ENCODE data around the gene OLA1. TPM values are rescaled to one million over a fixed set of nuclear protein-coding genes. Genes with fewer than 3 reads are reported as not detected.

OLA1 gene
- polyA plus RNA-seq, 1 donor from 2014 or later, result 59.7 TPM

DNA sequence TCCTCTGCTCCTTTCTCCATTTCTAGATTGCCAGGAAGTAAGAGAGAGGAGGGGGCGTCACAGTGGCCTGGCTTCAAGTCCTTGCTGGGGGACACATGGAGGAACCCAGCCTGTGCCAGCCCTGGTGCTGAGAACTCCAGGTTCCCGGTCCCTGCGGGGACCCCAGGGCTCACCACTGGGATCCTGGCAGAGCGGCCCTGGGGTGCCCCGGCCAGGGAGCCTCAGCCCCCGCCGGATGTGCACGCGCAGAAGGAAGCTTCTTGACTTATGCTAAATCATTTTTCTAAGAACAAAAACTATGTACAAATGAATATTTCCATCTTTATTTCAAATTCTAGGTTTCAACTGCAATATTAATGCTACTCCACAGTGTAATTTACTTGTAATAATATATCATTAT, 200.6 kb downstream of the OLA1 start:
- peaks cover 2 to 15% (median 4%) of the 10 kb centered on the region in 3 donors for H3K4me1 Mint-ChIP-seq
- no peak overlapping the region for H3K4me3 Mint-ChIP-seq
- no peak overlapping the region for H3K27ac Mint-ChIP-seq
- H3K36me3 Mint-ChIP-seq, result peaks cover 1% of the 10 kb centered on the region
- no peaks in the 10 kb centered on the region for H3K9me3 Mint-ChIP-seq
- H3K27me3 Mint-ChIP-seq, result peaks cover 10% of the 10 kb centered on the region

DNA sequence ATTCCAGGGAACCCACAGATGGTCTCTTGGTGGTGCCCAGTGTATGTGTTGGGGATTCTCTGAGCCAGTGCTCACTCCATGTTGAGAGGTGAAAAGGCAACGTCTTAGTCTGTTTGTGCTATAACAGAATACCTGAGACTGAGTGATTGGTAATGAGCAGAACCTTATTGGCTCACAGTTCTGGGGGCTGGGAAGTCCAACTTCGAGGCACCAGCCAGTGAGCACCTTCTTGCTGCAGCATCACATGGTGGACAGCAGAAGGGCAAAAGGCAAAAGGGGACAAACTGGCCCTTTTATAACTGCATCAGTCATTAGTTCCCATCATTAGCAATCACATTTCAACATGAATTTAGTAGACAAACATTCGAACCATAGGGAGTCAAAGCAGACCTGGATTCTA, 202.2 kb downstream of the OLA1 start:
- H3K36me3 Mint-ChIP-seq, result peaks cover 1% of the 10 kb centered on the region
- no peak overlapping the region for H3K4me3 Mint-ChIP-seq
- H3K4me1 Mint-ChIP-seq, result peaks cover 2 to 15% (median 4%) of the 10 kb centered on the region in 3 donors
- H3K27me3 Mint-ChIP-seq, result peaks cover 10% of the 10 kb centered on the region
- H3K27ac Mint-ChIP-seq, result no peak overlapping the region
- no peaks in the 10 kb centered on the region for H3K9me3 Mint-ChIP-seq

DNA sequence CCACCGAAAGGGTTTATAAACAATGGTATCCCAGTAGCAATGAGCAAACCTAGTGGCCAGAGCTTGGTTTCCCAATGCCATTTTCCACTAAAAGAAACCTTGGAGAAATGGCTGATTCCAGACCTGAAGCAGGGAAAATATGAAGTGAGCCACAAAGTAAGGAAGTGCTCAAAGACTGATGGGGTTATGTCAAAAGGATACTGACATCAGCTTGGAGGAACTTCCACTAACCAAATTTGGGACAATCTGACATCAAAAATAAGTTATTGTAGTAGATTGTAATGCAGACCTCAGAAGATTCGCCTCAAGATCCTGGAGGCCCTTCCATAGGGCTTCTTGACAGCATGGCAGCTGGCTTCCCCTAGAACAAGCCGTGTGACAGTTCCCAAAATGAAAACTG, 203.8 kb downstream of the OLA1 start:
- peak overlapping the region in 1 of 3 donors; percentile 16 for H3K27ac Mint-ChIP-seq
- H3K36me3 Mint-ChIP-seq, result peaks cover 1% of the 10 kb centered on the region
- peaks cover 8 to 21% (median 8%) of the 10 kb centered on the region in 3 donors for H3K4me1 Mint-ChIP-seq
- H3K9me3 Mint-ChIP-seq, result no peaks in the 10 kb centered on the region
- peaks cover 8% of the 10 kb centered on the region for H3K27me3 Mint-ChIP-seq
- no peak overlapping the region for H3K4me3 Mint-ChIP-seq

DNA sequence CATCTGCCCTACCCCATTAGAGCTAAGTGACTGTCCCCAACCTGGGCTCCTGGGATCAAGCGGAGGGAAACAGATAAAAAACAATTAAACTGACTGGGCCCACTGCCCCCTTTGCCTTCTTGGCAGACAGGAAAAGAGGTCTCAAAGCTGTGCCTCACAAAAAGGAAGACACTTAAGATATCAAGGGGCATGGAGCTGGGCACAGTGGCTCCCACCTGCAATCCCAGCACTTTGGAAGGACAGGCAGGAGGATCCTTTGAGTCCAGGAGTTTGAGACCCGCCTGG, 208.0 kb downstream of the OLA1 start:
- Mint-ChIP-seq H3K36me3 (peaks cover 1% of the 10 kb centered on the region), H3K4me3 (no peak overlapping the region), H3K4me1 (peaks cover 21 to 31% (median 25%) of the 10 kb centered on the region in 3 donors), H3K9me3 (no peaks in the 10 kb centered on the region), H3K27me3 (peaks cover 3% of the 10 kb centered on the region), H3K27ac (peak overlapping the region in 1 of 3 donors; percentile 84)

DNA sequence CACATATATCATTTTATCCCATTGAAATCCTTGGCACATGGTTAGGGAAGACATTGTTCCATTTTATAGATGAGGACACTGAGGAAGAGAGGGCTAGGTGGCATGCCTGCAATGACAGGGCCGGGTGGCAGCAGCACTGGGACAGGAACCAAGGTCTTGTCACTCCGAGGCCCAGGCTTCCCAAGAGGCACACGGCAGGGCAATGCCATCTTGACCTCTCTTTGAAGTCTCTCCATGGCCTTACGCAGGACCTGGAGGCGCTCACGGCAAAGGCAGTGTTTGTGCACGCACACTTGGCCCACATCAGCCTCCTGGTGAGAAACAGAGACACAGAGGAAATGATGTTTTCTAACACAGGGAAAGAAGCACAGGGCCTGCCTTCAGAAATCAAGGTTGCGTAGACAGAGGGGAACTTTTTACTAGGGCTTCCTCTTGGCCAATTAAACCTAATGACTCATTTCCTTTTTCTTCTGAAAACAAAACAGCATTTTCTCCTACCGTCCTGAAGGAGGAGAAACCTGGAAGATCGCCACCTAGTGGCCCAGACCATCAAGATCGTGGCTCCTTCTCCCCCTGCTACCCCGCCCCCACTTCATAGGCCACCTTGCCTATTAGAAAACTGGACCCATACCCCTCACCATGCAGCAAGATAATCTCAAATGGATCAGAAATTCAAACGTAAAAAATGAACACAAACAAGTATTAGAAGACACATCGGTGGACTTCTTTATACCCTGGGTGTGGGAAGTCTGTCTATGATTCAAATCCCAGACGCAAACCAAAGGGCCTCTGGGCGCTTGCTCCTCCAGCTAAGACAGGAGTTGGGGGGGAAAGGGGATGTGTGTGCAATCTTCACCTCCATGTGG, 208.5 kb downstream of the OLA1 start:
- Mint-ChIP-seq H3K9me3 (no peaks in the 10 kb centered on the region), H3K27me3 (peaks cover 2% of the 10 kb centered on the region), H3K4me3 (peak overlapping the region; percentile 0 to 78 (median 42)), H3K36me3 (no peaks in the 10 kb centered on the region), H3K4me1 (peaks cover 23 to 31% (median 25%) of the 10 kb centered on the region in 3 donors), H3K27ac (peak overlapping the region; percentile 81 to 96 (median 84))

DNA sequence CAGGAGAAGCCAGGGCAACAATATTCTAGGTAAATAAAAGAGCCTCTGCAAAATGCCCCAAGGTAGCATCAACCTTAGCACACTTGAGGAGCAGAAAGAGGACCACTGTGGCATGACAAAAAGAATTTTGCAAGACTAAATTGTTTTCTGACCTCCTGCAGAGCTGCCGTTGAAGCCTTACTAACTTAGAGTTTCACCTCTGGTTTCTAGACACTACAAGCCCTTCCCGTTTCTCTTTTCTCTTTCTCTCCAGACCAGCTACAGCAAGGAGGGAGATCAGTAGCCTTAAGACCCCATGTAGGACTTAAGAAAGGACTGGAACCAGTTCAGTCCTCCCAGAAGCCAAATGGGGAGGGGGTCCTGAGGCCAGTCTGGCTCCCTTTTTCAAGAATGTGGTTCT, 209.9 kb downstream of the OLA1 start:
- Mint-ChIP-seq H3K36me3 (no peaks in the 10 kb centered on the region), H3K4me3 (peak overlapping the region in 3 of 4 donors; percentile 14 to 74 (median 54)), H3K4me1 (peaks cover 19 to 26% (median 24%) of the 10 kb centered on the region in 3 donors), H3K27ac (peak overlapping the region; percentile 32 to 84 (median 81)), H3K9me3 (no peaks in the 10 kb centered on the region), H3K27me3 (no peaks in the 10 kb centered on the region)

DNA sequence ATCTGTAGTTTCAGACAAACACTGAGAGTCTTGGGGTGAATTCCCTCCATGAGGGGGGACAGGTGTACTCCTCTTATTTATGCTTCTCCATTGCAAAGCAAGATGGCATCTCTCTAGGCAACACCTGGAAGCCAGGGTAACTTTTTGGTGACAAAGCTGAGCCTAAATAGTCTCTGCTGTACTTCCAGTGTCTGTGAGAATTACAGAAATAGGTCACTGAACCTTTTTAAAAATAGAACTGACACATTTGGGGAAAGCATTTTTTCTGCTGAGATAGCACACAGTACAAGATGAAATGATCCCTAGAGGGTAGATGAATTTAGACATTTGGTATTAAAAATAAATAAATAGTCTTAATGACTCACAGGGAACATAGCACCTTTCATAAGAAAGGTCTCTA, 211.5 kb downstream of the OLA1 start:
- H3K4me3 Mint-ChIP-seq, result no peak overlapping the region
- H3K36me3 Mint-ChIP-seq, result no peaks in the 10 kb centered on the region
- H3K27ac Mint-ChIP-seq, result peak overlapping the region in 2 of 3 donors; percentile 33 to 81
- H3K27me3 Mint-ChIP-seq, result no peaks in the 10 kb centered on the region
- H3K4me1 Mint-ChIP-seq, result peaks cover 30 to 38% (median 34%) of the 10 kb centered on the region in 3 donors
- no peaks in the 10 kb centered on the region for H3K9me3 Mint-ChIP-seq

DNA sequence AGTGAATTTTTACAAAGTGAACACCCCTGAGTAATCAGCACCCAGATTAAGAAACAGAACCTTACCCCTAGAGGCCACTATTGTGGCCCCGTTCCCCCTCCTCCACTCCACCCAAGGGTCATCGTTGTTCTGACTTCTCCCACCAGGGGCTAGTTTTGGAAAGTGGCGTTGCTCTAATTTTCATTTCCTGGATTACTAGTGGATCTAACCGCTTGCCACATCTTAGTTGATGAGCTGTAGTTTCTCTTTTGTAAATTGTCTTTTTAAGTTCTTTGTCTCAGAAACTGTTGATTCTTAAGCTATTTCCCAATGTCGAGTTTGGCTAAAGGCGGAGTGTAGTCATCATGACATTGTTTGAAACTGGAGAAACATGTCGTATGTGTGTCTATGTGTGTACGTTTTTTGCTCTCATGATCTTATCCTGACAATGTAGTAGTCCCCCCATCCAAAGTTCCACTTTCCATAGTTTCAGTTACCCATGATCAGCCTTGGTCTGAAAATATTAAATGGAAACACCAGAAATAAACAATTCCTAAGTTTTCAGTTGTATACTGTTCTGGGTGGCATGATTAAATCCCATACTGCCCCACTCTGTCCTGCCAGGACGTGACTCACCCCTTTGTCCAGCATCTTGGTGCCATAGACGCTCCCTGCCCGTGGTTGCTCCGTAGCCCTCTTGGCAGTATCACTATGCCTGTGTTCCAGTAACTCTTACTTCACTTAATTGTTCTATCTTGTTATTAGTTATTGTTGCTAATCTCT, 212.2 kb downstream of the OLA1 start:
- Mint-ChIP-seq H3K4me3 (peak overlapping the region in 2 of 4 donors; percentile 12 to 50), H3K9me3 (no peaks in the 10 kb centered on the region), H3K36me3 (no peaks in the 10 kb centered on the region), H3K4me1 (peaks cover 34 to 40% (median 39%) of the 10 kb centered on the region in 3 donors), H3K27ac (peak overlapping the region in 2 of 3 donors; percentile 33 to 81), H3K27me3 (peaks cover under 1% of the 10 kb centered on the region)

DNA sequence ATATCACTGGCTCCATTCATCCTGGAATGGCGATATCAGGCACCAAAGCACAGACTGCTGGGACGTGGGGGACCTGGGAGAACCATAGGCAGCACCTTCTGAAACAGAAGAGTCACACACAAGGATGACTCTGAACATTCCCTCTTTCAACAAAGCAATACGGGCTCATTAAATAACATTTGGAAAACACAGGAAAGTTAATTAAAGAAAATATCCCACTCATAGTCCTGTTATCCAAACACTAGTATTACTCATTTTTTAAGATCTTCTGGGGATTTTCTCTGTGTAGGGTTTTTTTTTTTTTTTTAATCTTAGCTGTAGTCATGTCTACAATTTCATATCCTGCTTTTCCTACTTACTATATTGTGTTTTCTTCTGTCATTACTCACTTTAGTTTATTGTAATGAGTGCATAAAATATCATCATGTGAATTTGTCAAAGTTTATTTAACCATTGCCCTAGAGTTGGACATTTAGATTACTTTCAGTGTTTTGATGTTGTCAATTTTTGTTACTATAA, 213.2 kb downstream of the OLA1 start:
- H3K4me3 Mint-ChIP-seq, result no peak overlapping the region
- H3K9me3 Mint-ChIP-seq, result no peaks in the 10 kb centered on the region
- H3K27ac Mint-ChIP-seq, result peak overlapping the region in 2 of 3 donors; percentile 5 to 8
- peaks cover 37 to 44% (median 43%) of the 10 kb centered on the region in 3 donors for H3K4me1 Mint-ChIP-seq
- H3K27me3 Mint-ChIP-seq, result peaks cover 2% of the 10 kb centered on the region
- no peaks in the 10 kb centered on the region for H3K36me3 Mint-ChIP-seq

DNA sequence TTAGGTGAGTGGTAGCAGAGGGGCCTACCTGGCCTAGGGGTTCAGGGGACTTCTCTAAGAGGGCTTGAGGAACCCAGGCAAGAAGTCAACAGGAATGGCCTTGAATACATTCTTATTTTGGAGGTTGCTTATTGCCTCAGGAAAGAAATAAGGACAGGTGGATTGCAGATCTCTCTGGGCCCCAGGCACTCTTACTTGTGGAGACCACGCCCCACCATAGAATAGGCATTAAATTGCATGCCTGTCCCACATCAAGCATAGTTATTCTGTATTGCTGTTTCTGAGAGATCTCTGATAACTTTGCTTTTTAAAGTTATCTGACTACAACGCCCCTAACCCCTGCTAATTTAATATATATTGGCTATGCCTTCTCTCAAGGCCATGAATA, 215.2 kb downstream of the OLA1 start:
- no peaks in the 10 kb centered on the region for H3K9me3 Mint-ChIP-seq
- H3K36me3 Mint-ChIP-seq, result no peaks in the 10 kb centered on the region
- peak overlapping the region in 3 of 4 donors; percentile 17 to 67 (median 52) for H3K4me3 Mint-ChIP-seq
- H3K4me1 Mint-ChIP-seq, result peaks cover 23 to 28% (median 27%) of the 10 kb centered on the region in 3 donors
- peak overlapping the region in 1 of 3 donors; percentile 37 for H3K27ac Mint-ChIP-seq
- peaks cover 2% of the 10 kb centered on the region for H3K27me3 Mint-ChIP-seq

DNA sequence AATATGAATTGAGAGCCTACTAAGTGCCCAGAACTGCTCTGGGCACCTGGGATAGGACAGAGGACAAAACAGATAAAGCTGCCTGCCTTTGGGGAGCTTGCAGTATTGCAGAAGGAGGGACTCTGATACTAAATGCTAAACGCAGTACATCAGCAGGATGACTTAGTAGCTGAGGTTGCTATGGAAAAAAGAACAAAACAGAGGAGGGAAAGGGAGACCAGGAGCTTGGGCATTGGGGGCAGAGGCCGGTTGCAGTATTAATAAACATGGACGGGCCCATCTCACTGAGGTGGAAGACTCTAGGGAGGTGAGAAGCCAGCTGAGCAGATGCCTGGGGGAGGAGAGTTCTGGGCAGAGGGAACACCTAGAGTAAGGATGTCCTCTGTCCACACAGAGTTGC, 217.1 kb downstream of the OLA1 start:
- no peaks in the 10 kb centered on the region for H3K9me3 Mint-ChIP-seq
- peak overlapping the region in 1 of 3 donors; percentile 60 for H3K27ac Mint-ChIP-seq
- no peaks in the 10 kb centered on the region for H3K36me3 Mint-ChIP-seq
- peak overlapping the region in 2 of 4 donors; percentile 14 to 57 for H3K4me3 Mint-ChIP-seq
- peaks cover 2% of the 10 kb centered on the region for H3K27me3 Mint-ChIP-seq
- H3K4me1 Mint-ChIP-seq, result peaks cover 21 to 23% (median 22%) of the 10 kb centered on the region in 3 donors

DNA sequence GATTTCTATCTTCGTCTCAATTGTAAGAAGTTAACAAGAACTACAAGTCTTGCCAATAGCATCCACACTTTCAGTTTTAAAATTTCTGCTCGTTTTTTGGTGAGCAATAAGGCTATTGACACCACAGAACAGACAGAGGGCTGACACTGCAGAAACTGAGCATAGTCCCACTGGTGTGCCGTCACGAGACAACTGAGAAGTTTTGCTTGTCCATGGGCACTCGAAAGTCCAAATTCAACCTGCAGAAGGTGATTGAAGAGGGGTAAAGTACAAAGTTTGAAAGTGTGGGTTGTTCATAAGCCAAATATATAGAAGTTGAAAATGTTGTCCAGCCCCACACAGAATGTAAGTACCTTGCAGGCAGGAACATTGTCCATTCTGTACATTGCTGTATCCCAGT, 219.4 kb downstream of the OLA1 start:
- no peak overlapping the region for H3K4me3 Mint-ChIP-seq
- H3K9me3 Mint-ChIP-seq, result no peaks in the 10 kb centered on the region
- H3K4me1 Mint-ChIP-seq, result peaks cover 18 to 22% (median 19%) of the 10 kb centered on the region in 3 donors
- H3K27me3 Mint-ChIP-seq, result peaks cover 5% of the 10 kb centered on the region
- no peak overlapping the region for H3K27ac Mint-ChIP-seq
- H3K36me3 Mint-ChIP-seq, result no peaks in the 10 kb centered on the region

DNA sequence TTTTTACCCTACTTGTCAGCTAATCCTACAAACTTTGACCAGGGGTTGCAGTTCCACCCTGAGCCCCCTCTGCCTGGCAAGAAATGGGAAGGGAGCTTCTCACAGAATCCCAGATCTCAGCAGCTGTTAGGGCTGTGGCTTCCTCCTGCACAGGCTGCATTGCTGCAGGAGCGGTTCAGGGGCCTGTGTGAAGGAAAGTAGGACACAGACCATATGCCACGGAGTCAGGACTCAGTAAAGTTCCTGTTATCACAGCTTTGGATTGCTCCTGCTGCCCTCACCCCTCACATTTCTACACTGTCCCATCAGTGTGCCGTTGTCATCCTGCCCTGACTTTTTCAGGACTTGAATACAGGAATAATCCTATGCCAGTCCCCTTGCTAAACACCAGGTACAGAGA, 220.4 kb downstream of the OLA1 start:
- Mint-ChIP-seq H3K9me3 (no peaks in the 10 kb centered on the region), H3K27ac (no peak overlapping the region), H3K36me3 (no peaks in the 10 kb centered on the region), H3K4me3 (no peak overlapping the region), H3K4me1 (peaks cover 15 to 22% (median 17%) of the 10 kb centered on the region in 3 donors), H3K27me3 (peaks cover 5% of the 10 kb centered on the region)

DNA sequence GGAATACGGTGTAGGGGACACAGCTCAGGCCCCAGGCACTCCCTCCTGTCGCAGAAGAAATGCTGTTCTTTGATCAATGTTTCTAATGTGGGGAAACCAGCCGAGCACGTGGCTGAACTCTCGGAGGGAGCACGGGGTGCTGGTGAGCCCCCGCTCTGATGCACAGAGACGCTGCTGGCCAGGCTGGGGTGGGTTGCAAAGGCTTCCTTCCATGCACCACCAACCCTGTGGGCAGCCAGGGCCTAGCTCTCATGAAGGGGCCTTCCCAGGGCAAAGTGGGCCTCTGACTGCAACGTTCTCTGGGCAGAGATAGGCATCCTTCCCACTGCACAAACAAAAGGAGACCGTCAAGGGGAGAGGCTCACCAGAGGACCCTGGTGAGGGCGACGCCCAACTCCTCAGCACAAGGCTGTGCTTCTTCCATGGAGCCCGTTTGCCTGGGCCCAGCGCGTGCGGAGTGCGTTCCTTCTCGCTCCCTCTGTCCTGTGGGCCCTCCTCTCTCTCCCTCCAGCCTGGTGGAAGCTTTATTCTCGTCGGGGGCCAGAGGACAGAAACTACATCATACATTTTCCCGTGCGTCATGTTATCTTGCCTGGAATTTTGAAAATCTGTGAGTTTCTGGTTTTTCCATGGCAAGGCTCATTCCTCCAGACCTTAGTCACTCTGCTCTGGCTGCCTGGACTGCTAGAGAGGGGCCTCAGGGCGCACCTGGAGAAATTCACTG, 222.0 kb downstream of the OLA1 start:
- Mint-ChIP-seq H3K36me3 (no peaks in the 10 kb centered on the region), H3K4me1 (peaks cover 12 to 16% (median 14%) of the 10 kb centered on the region in 3 donors), H3K4me3 (no peak overlapping the region), H3K27me3 (peaks cover 5% of the 10 kb centered on the region), H3K27ac (peak overlapping the region in 1 of 3 donors; percentile 57), H3K9me3 (no peaks in the 10 kb centered on the region)

Measured in IgD-negative memory B cell (primary cell).